Neural crest cell (in vitro differentiated cells): ENCODE results near the gene CDKAL1. TPM values are rescaled to one million over a fixed set of nuclear protein-coding genes. Genes with fewer than 3 reads are reported as not detected.

ENCODE experiments used
- DNase-seq: peaks from one replicate; pipeline ENCODE4 v3.0.0; 2021; ENCODE audit warnings: low read depth, mixed read lengths, low spot score
- H3K27ac Mint-ChIP-seq: one replicate; pipeline ENCODE4 v1.8.0; 2021; ENCODE audit warnings: mild to moderate bottlenecking, mixed read lengths; ENCODE audit not compliant: unreplicated experiment
- H3K27me3 Mint-ChIP-seq: 2 replicates; pipeline ENCODE4 v1.8.0; 2021; ENCODE audit warnings: low read depth, mild to moderate bottlenecking, mixed read lengths
- H3K36me3 Mint-ChIP-seq: 2 replicates; pipeline ENCODE4 v1.8.0; 2021; ENCODE audit warnings: low read depth, mild to moderate bottlenecking, mixed read lengths
- H3K4me1 Mint-ChIP-seq: 2 replicates; pipeline ENCODE4 v1.8.0; 2021; ENCODE audit warnings: mixed read lengths
- H3K4me3 Mint-ChIP-seq: one replicate; pipeline ENCODE4 v1.8.0; 2021; ENCODE audit warnings: mild to moderate bottlenecking, mixed read lengths
- H3K9me3 Mint-ChIP-seq: 2 replicates; pipeline ENCODE4 v1.8.0; 2021; ENCODE audit warnings: mixed read lengths
- CTCF ChIP-seq: fragments of 200-600 bp; sonication (generic); conservative IDR thresholded peaks from 2 replicates; pipeline ENCODE4 v1.5.0; 2021; ENCODE audit warnings: antibody characterized with exemption, mild to moderate bottlenecking
- total RNA-seq: library from RNA; stranded (reverse); gene quantifications from 2 replicates; pipeline ENCODE4 v1.2.1, GENCODE V29; 2021

The CDKAL1 gene
- total RNA-seq, 1 donor from 2014 or later, result 25.4 TPM

DNA sequence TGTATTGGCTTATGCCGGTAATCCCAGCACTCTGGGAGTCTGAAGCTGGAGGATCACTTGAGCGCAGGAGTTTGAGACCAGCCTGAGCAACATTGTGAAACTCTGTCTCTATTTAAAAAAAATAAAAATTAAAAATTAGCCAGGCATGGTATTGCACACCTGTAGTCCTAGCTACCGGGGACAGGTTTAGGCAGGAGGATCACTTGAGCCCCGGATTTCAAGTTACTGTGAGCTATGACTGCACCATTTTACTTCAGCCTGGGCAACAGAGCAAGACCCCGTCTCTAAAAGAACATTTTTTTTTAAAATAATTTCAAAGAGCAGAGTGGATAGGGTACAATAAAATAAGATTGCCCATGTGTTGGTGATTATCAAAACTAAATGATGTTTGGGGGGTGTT lies 576.4 kb downstream of the CDKAL1 start:
- Mint-ChIP-seq H3K9me3 (peaks cover 2% of the 10 kb centered on the region), H3K27ac (no peak overlapping the region), H3K4me1 (peaks cover 29% of the 10 kb centered on the region), H3K4me3 (no peak overlapping the region), H3K27me3 (no peaks in the 10 kb centered on the region), H3K36me3 (peaks cover 2% of the 10 kb centered on the region)
- no peak for TF ChIP-seq CTCF
- no peak for DNase-seq

GRCh38 chr6:21111093-21111725 lies 577.0 kb downstream of the CDKAL1 start:
- Mint-ChIP-seq H3K4me1 (peaks cover 31% of the 10 kb centered on the region), H3K27ac (no peak overlapping the region), H3K9me3 (peaks cover 2% of the 10 kb centered on the region), H3K27me3 (no peaks in the 10 kb centered on the region), H3K4me3 (no peak overlapping the region), H3K36me3 (peaks cover 2% of the 10 kb centered on the region)
- TF ChIP-seq CTCF, result no peak
- DNase-seq, result no peak

DNA sequence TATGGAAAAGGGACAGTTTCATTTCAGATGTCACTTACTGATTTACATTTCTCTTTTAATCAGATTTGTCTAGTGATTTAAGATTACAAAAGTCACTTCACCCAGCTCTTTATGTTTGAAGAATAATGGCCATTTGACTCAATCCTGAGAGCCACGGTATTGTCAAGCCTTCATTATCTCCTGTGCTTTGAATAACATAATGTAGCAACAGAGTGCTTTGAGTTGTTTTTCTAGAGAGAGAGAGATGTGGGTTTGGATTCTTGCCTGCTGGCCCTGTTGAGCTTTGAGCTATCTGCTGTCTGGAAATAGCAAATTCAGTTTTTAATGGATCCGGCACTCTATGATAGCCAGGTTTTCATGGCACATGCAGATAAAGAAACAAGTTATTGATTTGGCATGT lies 580.9 kb downstream of the CDKAL1 start:
- no peak overlapping the region for H3K4me3 Mint-ChIP-seq
- no peak for TF ChIP-seq CTCF
- H3K27ac Mint-ChIP-seq, result no peak overlapping the region
- H3K4me1 Mint-ChIP-seq, result peaks cover 28% of the 10 kb centered on the region
- no peaks in the 10 kb centered on the region for H3K9me3 Mint-ChIP-seq
- no peak for DNase-seq
- H3K36me3 Mint-ChIP-seq, result no peaks in the 10 kb centered on the region
- H3K27me3 Mint-ChIP-seq, result no peaks in the 10 kb centered on the region

- no peaks in the 10 kb centered on the region for H3K36me3 Mint-ChIP-seq
- H3K27ac Mint-ChIP-seq, result no peak overlapping the region
- H3K4me1 Mint-ChIP-seq, result peaks cover 18% of the 10 kb centered on the region
- no peak for DNase-seq
- TF ChIP-seq CTCF, result no peak
- no peaks in the 10 kb centered on the region for H3K9me3 Mint-ChIP-seq
- no peak overlapping the region for H3K4me3 Mint-ChIP-seq
- H3K27me3 Mint-ChIP-seq, result no peaks in the 10 kb centered on the region
These were observed 582.5 kb downstream of the CDKAL1 start for GRCh38 chr6:21116736-21117135.

DNA sequence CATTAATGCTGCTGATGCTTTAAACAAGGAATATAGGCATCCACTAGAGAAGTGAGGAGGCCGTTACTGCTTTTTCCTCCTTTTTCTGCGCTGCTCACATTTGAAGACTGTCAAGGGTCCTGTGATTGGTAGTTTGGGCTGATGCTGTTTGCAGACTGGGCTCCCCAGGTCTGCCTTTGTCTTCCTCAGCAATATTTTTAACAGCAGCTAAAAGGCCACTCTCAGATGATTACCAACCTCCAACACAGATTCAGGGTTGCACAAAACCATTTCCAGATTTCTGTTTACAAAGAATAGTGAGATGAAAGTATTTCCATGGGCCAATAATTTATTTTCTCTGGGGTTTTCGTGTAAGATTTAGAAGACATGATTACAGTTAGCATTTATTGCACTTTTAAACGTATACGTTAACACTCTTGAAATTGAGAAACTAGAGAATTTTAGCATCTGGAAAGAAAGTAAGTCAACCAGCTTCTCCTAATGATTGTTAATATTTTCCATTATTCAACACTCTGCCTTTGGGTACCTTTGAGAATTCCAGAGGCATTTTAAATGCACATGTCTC lies 584.0 kb downstream of the CDKAL1 start:
- no peaks in the 10 kb centered on the region for H3K9me3 Mint-ChIP-seq
- peaks cover 18% of the 10 kb centered on the region for H3K4me1 Mint-ChIP-seq
- DNase-seq, result no peak
- H3K27me3 Mint-ChIP-seq, result no peaks in the 10 kb centered on the region
- H3K36me3 Mint-ChIP-seq, result no peaks in the 10 kb centered on the region
- no peak overlapping the region for H3K4me3 Mint-ChIP-seq
- TF ChIP-seq CTCF, result no peak
- no peak overlapping the region for H3K27ac Mint-ChIP-seq
